HepG2 (cell line): ENCODE measurements around the gene HINT2. TPM values are rescaled to one million over a fixed set of nuclear protein-coding genes. Genes with fewer than 3 reads are reported as not detected.

Experiments
- ATF1 ChIP-seq: IDR thresholded peaks from 2 replicates; pipeline ENCODE4 v1.6.1; 2016; ENCODE audit warnings: mild to moderate bottlenecking, control low read depth
- HIC2 ChIP-seq: sonication (generic); formaldehyde crosslinking; IDR thresholded peaks from 2 replicates; pipeline ENCODE4 v1.9.0; 2022; ENCODE audit warnings: low read depth, missing genetic modification reagents
- HOXA3 ChIP-seq: sonication (generic); formaldehyde crosslinking; IDR thresholded peaks from 2 replicates; pipeline ENCODE4 v1.5.0; 2020; ENCODE audit warnings: missing genetic modification reagents
- HOXA5 ChIP-seq: sonication (generic); formaldehyde crosslinking; IDR thresholded peaks from 2 replicates; pipeline ENCODE4 v1.4.0; 2020; ENCODE audit warnings: missing genetic modification reagents
- HOXA7 ChIP-seq: sonication (generic); formaldehyde crosslinking; IDR thresholded peaks from 2 replicates; pipeline ENCODE4 v1.8.1; 2022; ENCODE audit warnings: mild to moderate bottlenecking, missing genetic modification reagents, moderate library complexity
- MED1 ChIP-seq: sonication (generic); formaldehyde crosslinking; IDR thresholded peaks from 2 replicates; pipeline ENCODE4 v1.4.0; 2020; ENCODE audit warnings: missing genetic modification reagents
- MED13 ChIP-seq: sonication (generic); formaldehyde crosslinking; IDR thresholded peaks from 2 replicates; pipeline ENCODE4 v1.5.0; 2020; ENCODE audit warnings: missing genetic modification reagents
- POGZ ChIP-seq: sonication (generic); formaldehyde crosslinking; IDR thresholded peaks from 2 replicates; pipeline ENCODE4 v1.4.0; 2020; ENCODE audit warnings: mild to moderate bottlenecking, missing genetic modification reagents
- POLR2A ChIP-seq, 2 experiments: IDR thresholded peaks; 2 replicates each; pipeline ENCODE4 v1.6.1; 2011; ENCODE audit warnings: low read depth in 2 of 2, low read length in 2 of 2, mild to moderate bottlenecking in 1 of 2, moderate library complexity in 1 of 2; ENCODE audit not compliant: insufficient read depth in 1 of 2
- POLR2G ChIP-seq: fragments of 200-400 bp; formaldehyde crosslinking; IDR thresholded peaks from 2 replicates; pipeline ENCODE4 v1.6.1; 2018; ENCODE audit warnings: mild to moderate bottlenecking, low read depth, low read length, moderate library complexity
- U2AF1 ChIP-seq: fragments of 200-400 bp; formaldehyde crosslinking; optimal IDR thresholded peaks from 2 replicates; pipeline ENCODE3; 2017; ENCODE audit warnings: mild to moderate bottlenecking, low read depth, low read length
- ZFP1 ChIP-seq: IDR thresholded peaks from 2 replicates; pipeline ENCODE4 v1.6.1; 2016
- ZMYM4 ChIP-seq: sonication (generic); formaldehyde crosslinking; IDR thresholded peaks from 2 replicates; pipeline ENCODE4 v1.8.1; 2023; ENCODE audit warnings: mild to moderate bottlenecking, missing genetic modification reagents
- ZNF337 ChIP-seq: sonication (generic); formaldehyde crosslinking; IDR thresholded peaks from 2 replicates; pipeline ENCODE4 v1.5.1; 2020; ENCODE audit warnings: missing genetic modification reagents, low read depth, mild to moderate bottlenecking, borderline replicate concordance
- ZNF343 ChIP-seq: sonication (generic); formaldehyde crosslinking; IDR thresholded peaks from 2 replicates; pipeline ENCODE4 v1.4.0; 2020; ENCODE audit warnings: mild to moderate bottlenecking, missing genetic modification reagents
- ZNF468 ChIP-seq: sonication (generic); formaldehyde crosslinking; IDR thresholded peaks from 2 replicates; pipeline ENCODE4 v1.8.0; 2022; ENCODE audit warnings: mild to moderate bottlenecking, moderate library complexity, missing genetic modification reagents
- ZNF780A ChIP-seq: sonication (generic); formaldehyde crosslinking; IDR thresholded peaks from 2 replicates; pipeline ENCODE4 v1.8.0; 2022; ENCODE audit warnings: mild to moderate bottlenecking, missing genetic modification reagents, moderate library complexity
- polyA plus RNA-seq, 8 experiments: library from polyadenylated mRNA; depleted of rRNA in 3 of 8; stranded (reverse) in 7 of 8; unstranded in 1 of 8; fragments of >200 nt; fragmentation: Illumina TruSeq in 4 of 8; extraction: Trizol in 4 of 8; gene quantifications; 2 replicates each; pipeline versions ENCODE4 v1.2.1 to v1.2.3, GENCODE V29; 2011 to 2016; ENCODE audit warnings: low read depth in 4 of 8, missing spikeins in 1 of 8, mixed read lengths in 1 of 8; ENCODE audit not compliant: insufficient read depth in 1 of 8
- total RNA-seq, 5 experiments: library from RNA; depleted of rRNA; stranded (reverse); fragments of >200 nt; fragmentation: Illumina TruSeq; extraction: Trizol; gene quantifications; 2 replicates each; pipeline ENCODE4 v1.2.3, GENCODE V29; 2016; ENCODE audit warnings: low read depth in 1 of 5
- TF ChIP-seq, protein P1 (sequence below): sonication (generic); formaldehyde crosslinking; IDR thresholded peaks from 2 replicates; pipeline ENCODE4 v1.9.0; 2021; ENCODE audit warnings: missing genetic modification reagents, borderline replicate concordance
- TF ChIP-seq, protein P2 (sequence below): sonication (generic); formaldehyde crosslinking; IDR thresholded peaks from 2 replicates; pipeline ENCODE4 v1.5.0; 2020; ENCODE audit warnings: mild to moderate bottlenecking, missing genetic modification reagents
- TF ChIP-seq, protein P3 (sequence below): sonication (generic); formaldehyde crosslinking; IDR thresholded peaks from 2 replicates; pipeline ENCODE4 v1.5.1; 2020; ENCODE audit warnings: missing genetic modification reagents, mild to moderate bottlenecking, borderline replicate concordance
- TF ChIP-seq, protein P4 (sequence below): sonication (generic); formaldehyde crosslinking; IDR thresholded peaks from 2 replicates; pipeline ENCODE4 v1.4.0; 2020; ENCODE audit warnings: missing genetic modification reagents

The HINT2 gene
- total and polyA plus RNA-seq, 2 of the 13 experiments (the other 11 are each of a cell fraction or from before 2014, with no cell fraction given), result 37.9 to 56.2 TPM

GRCh38 chr9:35814841-35815543 is at the start of gene HINT2 (continued):
- TF ChIP-seq, protein P1, sequence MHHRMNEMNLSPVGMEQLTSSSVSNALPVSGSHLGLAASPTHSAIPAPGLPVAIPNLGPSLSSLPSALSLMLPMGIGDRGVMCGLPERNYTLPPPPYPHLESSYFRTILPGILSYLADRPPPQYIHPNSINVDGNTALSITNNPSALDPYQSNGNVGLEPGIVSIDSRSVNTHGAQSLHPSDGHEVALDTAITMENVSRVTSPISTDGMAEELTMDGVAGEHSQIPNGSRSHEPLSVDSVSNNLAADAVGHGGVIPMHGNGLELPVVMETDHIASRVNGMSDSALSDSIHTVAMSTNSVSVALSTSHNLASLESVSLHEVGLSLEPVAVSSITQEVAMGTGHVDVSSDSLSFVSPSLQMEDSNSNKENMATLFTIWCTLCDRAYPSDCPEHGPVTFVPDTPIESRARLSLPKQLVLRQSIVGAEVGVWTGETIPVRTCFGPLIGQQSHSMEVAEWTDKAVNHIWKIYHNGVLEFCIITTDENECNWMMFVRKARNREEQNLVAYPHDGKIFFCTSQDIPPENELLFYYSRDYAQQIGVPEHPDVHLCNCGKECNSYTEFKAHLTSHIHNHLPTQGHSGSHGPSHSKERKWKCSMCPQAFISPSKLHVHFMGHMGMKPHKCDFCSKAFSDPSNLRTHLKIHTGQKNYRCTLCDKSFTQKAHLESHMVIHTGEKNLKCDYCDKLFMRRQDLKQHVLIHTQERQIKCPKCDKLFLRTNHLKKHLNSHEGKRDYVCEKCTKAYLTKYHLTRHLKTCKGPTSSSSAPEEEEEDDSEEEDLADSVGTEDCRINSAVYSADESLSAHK (CRISPR knock-in tag), result no peak
- TF ChIP-seq MED13 (CRISPR knock-in tag), result 0 out of 2 replicates have a peak, but pooled peaks have one; percentile 14
- peak; percentile 33 for TF ChIP-seq U2AF1
- TF ChIP-seq ZNF343, result peak; percentile 56; the same call in 1 of the 2 replicates
- peak; percentile 65; the same call in 1 of the 2 replicates for TF ChIP-seq ATF1
- TF ChIP-seq POLR2G, result peak; percentile 91
- no peak for TF ChIP-seq ZFP1 (CRISPR knock-in tag)
- peak; percentile 79 to 82 for TF ChIP-seq POLR2A (IDR thresholded peaks at IDR 0.05; ENCODE audit: insufficient read depth in 1 of 2, low read depth in 2 of 2, low read length in 2 of 2)
- TF ChIP-seq, protein P2, sequence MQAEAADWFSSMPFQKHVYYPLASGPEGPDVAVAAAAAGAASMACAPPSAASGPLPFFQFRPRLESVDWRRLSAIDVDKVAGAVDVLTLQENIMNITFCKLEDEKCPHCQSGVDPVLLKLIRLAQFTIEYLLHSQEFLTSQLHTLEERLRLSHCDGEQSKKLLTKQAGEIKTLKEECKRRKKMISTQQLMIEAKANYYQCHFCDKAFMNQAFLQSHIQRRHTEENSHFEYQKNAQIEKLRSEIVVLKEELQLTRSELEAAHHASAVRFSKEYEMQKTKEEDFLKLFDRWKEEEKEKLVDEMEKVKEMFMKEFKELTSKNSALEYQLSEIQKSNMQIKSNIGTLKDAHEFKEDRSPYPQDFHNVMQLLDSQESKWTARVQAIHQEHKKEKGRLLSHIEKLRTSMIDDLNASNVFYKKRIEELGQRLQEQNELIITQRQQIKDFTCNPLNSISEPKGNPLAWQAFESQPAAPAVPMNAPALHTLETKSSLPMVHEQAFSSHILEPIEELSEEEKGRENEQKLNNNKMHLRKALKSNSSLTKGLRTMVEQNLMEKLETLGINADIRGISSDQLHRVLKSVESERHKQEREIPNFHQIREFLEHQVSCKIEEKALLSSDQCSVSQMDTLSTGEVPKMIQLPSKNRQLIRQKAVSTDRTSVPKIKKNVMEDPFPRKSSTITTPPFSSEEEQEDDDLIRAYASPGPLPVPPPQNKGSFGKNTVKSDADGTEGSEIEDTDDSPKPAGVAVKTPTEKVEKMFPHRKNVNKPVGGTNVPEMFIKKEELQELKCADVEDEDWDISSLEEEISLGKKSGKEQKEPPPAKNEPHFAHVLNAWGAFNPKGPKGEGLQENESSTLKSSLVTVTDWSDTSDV, result peak; percentile 79; the same call in 1 of the 2 replicates
- TF ChIP-seq POGZ (CRISPR knock-in tag), result 0 out of 2 replicates have a peak, but pooled peaks have one; percentile 13
- peak; percentile 57 for TF ChIP-seq HOXA3 (CRISPR knock-in tag)
- peak; percentile 77; the same call in 1 of the 2 replicates for TF ChIP-seq ZMYM4 (CRISPR knock-in tag)
- TF ChIP-seq MED1, result peak; percentile 37; the same call in 1 of the 2 replicates
- no peak for TF ChIP-seq ZNF337 (CRISPR knock-in tag)
- TF ChIP-seq HOXA7 (CRISPR knock-in tag), result no peak
- TF ChIP-seq ZNF780A (CRISPR knock-in tag), result no peak
- TF ChIP-seq HIC2, result no peak
- TF ChIP-seq, protein P3, sequence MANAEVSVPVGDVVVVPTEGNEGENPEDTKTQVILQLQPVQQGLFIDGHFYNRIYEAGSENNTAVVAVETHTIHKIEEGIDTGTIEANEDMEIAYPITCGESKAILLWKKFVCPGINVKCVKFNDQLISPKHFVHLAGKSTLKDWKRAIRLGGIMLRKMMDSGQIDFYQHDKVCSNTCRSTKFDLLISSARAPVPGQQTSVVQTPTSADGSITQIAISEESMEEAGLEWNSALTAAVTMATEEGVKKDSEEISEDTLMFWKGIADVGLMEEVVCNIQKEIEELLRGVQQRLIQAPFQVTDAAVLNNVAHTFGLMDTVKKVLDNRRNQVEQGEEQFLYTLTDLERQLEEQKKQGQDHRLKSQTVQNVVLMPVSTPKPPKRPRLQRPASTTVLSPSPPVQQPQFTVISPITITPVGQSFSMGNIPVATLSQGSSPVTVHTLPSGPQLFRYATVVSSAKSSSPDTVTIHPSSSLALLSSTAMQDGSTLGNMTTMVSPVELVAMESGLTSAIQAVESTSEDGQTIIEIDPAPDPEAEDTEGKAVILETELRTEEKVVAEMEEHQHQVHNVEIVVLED (CRISPR knock-in tag), result 0 out of 2 replicates have a peak, but pooled peaks have one; percentile 10
- no peak for TF ChIP-seq ZNF468 (CRISPR knock-in tag)
- TF ChIP-seq HOXA5 (CRISPR knock-in tag), result no peak
- TF ChIP-seq, protein P4, sequence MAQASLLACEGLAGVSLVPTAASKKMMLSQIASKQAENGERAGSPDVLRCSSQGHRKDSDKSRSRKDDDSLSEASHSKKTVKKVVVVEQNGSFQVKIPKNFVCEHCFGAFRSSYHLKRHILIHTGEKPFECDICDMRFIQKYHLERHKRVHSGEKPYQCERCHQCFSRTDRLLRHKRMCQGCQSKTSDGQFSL (CRISPR knock-in tag), result peak; percentile 51; the same call in 1 of the 2 replicates
